Liver (tissue), 9 donors: Measurements from ENCODE around the gene CCDC60. TPM values are rescaled to one million over a fixed set of nuclear protein-coding genes. Genes with fewer than 3 reads are reported as not detected.

ENCODE experiments used
- DNase-seq: peaks from one replicate; pipeline ENCODE4 v3.0.0-alpha.2; 2017; ENCODE audit warnings: low spot score
- H3K27ac ChIP-seq, 2 donors: one replicate each; pipeline ENCODE4 v1.7.0; 2013; ENCODE audit warnings: inconsistent platforms in 2 of 2, low read length in 2 of 2, control low read depth in 1 of 2, low read depth in 1 of 2, mild to moderate bottlenecking in 1 of 2
- H3K27me3 ChIP-seq, 4 donors: one replicate each; pipeline versions ENCODE4 v1.6.1 to v1.7.0; 2013; ENCODE audit warnings: low read length in 3 of 4, inconsistent platforms in 1 of 4, mild to moderate bottlenecking in 1 of 4, moderate library complexity in 1 of 4; ENCODE audit not compliant: control insufficient read depth in 4 of 4, insufficient read depth in 4 of 4
- H3K36me3 ChIP-seq, 4 donors: one replicate each; pipeline versions ENCODE4 v1.6.1 to v1.7.0; 2013; ENCODE audit warnings: low read length in 3 of 4, mild to moderate bottlenecking in 3 of 4, low read depth in 1 of 4, moderate library complexity in 1 of 4; ENCODE audit not compliant: control insufficient read depth in 4 of 4, insufficient read depth in 3 of 4
- H3K4me1 ChIP-seq, 4 donors: one replicate each; pipeline versions ENCODE4 v1.6.1 to v1.7.0; 2013; ENCODE audit warnings: low read length in 3 of 4, mild to moderate bottlenecking in 3 of 4, moderate library complexity in 1 of 4; ENCODE audit not compliant: control insufficient read depth in 4 of 4, insufficient read depth in 4 of 4
- H3K4me3 ChIP-seq, 3 donors: one replicate each; pipeline versions ENCODE4 v1.6.1 to v1.7.0; 2013; ENCODE audit warnings: low read length in 3 of 3, control low read depth in 1 of 3, low read depth in 1 of 3, mild to moderate bottlenecking in 1 of 3
- H3K9ac ChIP-seq, 2 donors: one replicate each; pipeline ENCODE4 v1.7.0; 2013; ENCODE audit warnings: low read length in 2 of 2, mild to moderate bottlenecking in 2 of 2, moderate library complexity in 2 of 2, control low read depth in 1 of 2, low read depth in 1 of 2
- H3K9me3 ChIP-seq, 4 donors: one replicate each; pipeline versions ENCODE4 v1.6.1 to v1.7.0; 2013; ENCODE audit warnings: low read length in 3 of 4; ENCODE audit not compliant: control insufficient read depth in 4 of 4
- ATF3 ChIP-seq: IDR thresholded peaks from 2 replicates; pipeline ENCODE4 v1.6.1; 2016; ENCODE audit warnings: antibody characterized with exemption
- EGR1 ChIP-seq, 2 donors: IDR thresholded peaks; 2 replicates each; pipeline ENCODE4 v1.6.1; 2016 to 2018; ENCODE audit warnings: antibody characterized with exemption in 2 of 2, low read depth in 2 of 2
- FOXA1 ChIP-seq: IDR thresholded peaks from 2 replicates; pipeline ENCODE4 v1.6.1; 2016; ENCODE audit warnings: antibody characterized with exemption
- FOXA2 ChIP-seq: IDR thresholded peaks from 2 replicates; pipeline ENCODE4 v1.6.1; 2016; ENCODE audit warnings: antibody characterized with exemption
- HNF4A ChIP-seq, 2 donors: conservative IDR thresholded peaks; 2 replicates each; pipeline ENCODE4 v1.6.1; 2016; ENCODE audit warnings: antibody characterized with exemption in 2 of 2, mild to moderate bottlenecking in 2 of 2
- HNF4G ChIP-seq: IDR thresholded peaks from 2 replicates; pipeline ENCODE4 v1.6.1; 2016; ENCODE audit warnings: antibody characterized with exemption
- JUND ChIP-seq, 2 donors: IDR thresholded peaks; 2 replicates each; pipeline ENCODE4 v1.6.1; 2016; ENCODE audit warnings: antibody characterized with exemption in 2 of 2
- NR2F2 ChIP-seq: IDR thresholded peaks from 2 replicates; pipeline ENCODE4 v1.6.1; 2016; ENCODE audit warnings: antibody characterized with exemption
- RAD21 ChIP-seq, 2 donors: IDR thresholded peaks; 2 replicates each; pipeline ENCODE4 v1.6.1; 2016; ENCODE audit warnings: antibody characterized with exemption in 2 of 2, mild to moderate bottlenecking in 2 of 2
- REST ChIP-seq: IDR thresholded peaks from 2 replicates; pipeline ENCODE4 v1.6.1; 2016; ENCODE audit warnings: antibody characterized with exemption, mild to moderate bottlenecking
- RXRA ChIP-seq, 2 donors: IDR thresholded peaks; 2 replicates each; pipeline ENCODE4 v1.6.1; 2017 to 2018; ENCODE audit warnings: antibody characterized with exemption in 2 of 2, mild to moderate bottlenecking in 1 of 2
- SP1 ChIP-seq: IDR thresholded peaks from 2 replicates; pipeline ENCODE4 v1.6.1; 2018; ENCODE audit warnings: antibody characterized with exemption, mild to moderate bottlenecking
- TAF1 ChIP-seq: conservative IDR thresholded peaks from 2 replicates; pipeline ENCODE4 v1.6.1; 2016; ENCODE audit warnings: antibody characterized with exemption, mild to moderate bottlenecking
- YY1 ChIP-seq: IDR thresholded peaks from 2 replicates; pipeline ENCODE4 v1.6.1; 2016; ENCODE audit warnings: antibody characterized with exemption, mild to moderate bottlenecking
- ZBTB33 ChIP-seq: IDR thresholded peaks from 2 replicates; pipeline ENCODE4 v1.6.1; 2016; ENCODE audit warnings: antibody characterized with exemption
- WGBS: extraction: QIAGEN DNeasy Blood & Tissue Kit; methylation state at CpG from one replicate; pipeline ENCODE4 v1.1.7; 2013; 5-methylcytosine and 5-hydroxymethylcytosine counted together
- polyA plus RNA-seq, 2 donors: library from polyadenylated mRNA; stranded (reverse) in 1 of 2; unstranded in 1 of 2; fragments of 200-250 nt in 1 of 2; fragments of >200 nt in 1 of 2; fragmentation: Nextera tagmentation in 1 of 2; extraction: Ambion mirVana in 1 of 2; gene quantifications; one replicate each; pipeline versions ENCODE4 v1.2.1 to v1.2.3, GENCODE V29; 2013 to 2015
- total RNA-seq, 2 donors: library from RNA; depleted of rRNA; stranded (reverse); fragments of >200 nt; gene quantifications; one replicate each; pipeline ENCODE4 v1.2.3, GENCODE V29; 2014
- TF ChIP-seq, protein P1 (sequence below): IDR thresholded peaks from 2 replicates; pipeline ENCODE4 v1.6.1; 2016; ENCODE audit warnings: antibody characterized with exemption
- TF ChIP-seq, protein P2 (sequence below): fragments of 150-350 bp; IDR thresholded peaks from 2 replicates; pipeline ENCODE4 v1.5.1; 2017; ENCODE audit warnings: improper control_type of control experiment, low read depth, low read length; ENCODE audit not compliant: missing input control
- donor health status: healthy.
- donor health status: healthy.
- donor health status: healthy.
- donor health status: healthy.
- donor health status: healthy.

The CCDC60 gene
- total and polyA plus RNA-seq, 4 donors = not detected

DNA sequence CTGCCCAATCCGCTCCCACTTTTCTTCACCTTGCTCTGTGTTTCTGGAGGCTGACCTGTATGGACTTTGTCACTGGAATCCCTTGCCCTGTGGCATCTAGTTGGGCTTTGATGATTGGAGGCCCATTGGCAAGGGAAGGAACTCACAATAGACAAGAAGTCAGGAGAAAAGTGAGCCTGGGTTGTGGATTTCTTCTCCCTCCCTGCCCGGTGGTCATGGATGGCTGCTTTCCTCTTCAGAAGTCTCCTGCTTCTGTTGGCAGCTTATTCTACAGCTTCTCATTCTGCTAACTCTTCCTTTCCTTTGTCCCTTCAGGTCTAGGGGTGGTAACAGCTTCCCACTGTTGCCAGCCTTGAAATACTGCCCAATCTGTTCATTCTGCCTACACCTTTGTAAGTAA is 13.9 kb upstream of the CCDC60 start (continued):
- TF ChIP-seq TAF1 (no peak), EGR1 (IDR thresholded peaks at IDR 0.05; ENCODE audit: low read depth in 2 of 2) (no peak)

GRCh38 chr12:119322301-119322723 is 12.2 kb upstream of the CCDC60 start:
- no peak overlapping the region for H3K27ac ChIP-seq
- no peaks in the 10 kb centered on the region for H3K36me3 ChIP-seq
- peaks cover 0 to 2% (median 0%) of the 10 kb centered on the region in 4 donors for H3K27me3 ChIP-seq
- no peaks in the 10 kb centered on the region for H3K4me1 ChIP-seq
- peak; percentile 71 for TF ChIP-seq NR2F2
- no peak for TF ChIP-seq REST
- no peak for DNase-seq
- WGBS = 72% methylated on average over 7 of the region's 7 CpGs
- H3K9ac ChIP-seq = no peak overlapping the region
- no peak overlapping the region for H3K4me3 ChIP-seq
- H3K9me3 ChIP-seq = no peaks in the 10 kb centered on the region

DNA sequence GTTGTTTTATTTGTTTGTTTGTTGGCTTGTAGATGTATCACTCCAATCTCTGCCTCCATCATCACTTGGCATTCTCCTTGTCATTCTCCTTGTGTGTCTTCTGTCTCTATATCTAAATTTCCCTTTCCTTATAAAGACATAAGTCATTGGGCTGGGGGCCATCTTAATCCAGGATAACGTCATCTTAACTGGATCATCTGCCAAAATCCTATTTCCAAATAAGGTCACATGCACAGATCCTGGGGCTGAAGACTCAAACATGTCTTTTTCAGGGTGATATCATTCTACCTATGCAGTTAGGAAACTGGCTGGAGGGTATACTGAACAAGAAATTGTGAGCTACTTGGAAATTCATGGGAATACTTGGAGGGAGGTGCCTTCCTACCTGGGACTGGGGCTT is 8.7 kb upstream of the CCDC60 start:
- H3K27me3 ChIP-seq = peaks cover 0 to 5% (median under 1%) of the 10 kb centered on the region in 4 donors
- no peaks in the 10 kb centered on the region for H3K9me3 ChIP-seq
- WGBS = 62% methylated on average over 1 of the region's 1 CpG
- H3K36me3 ChIP-seq = no peaks in the 10 kb centered on the region
- no peak overlapping the region for H3K9ac ChIP-seq
- no peak for DNase-seq
- TF ChIP-seq SP1 (no peak), FOXA2 (no peak), FOXA1 (no peak), TAF1 (no peak), NR2F2 (no peak), EGR1 (IDR thresholded peaks at IDR 0.05; ENCODE audit: low read depth in 2 of 2) (no peak)
- no peaks in the 10 kb centered on the region for H3K4me1 ChIP-seq
- H3K4me3 ChIP-seq = no peak overlapping the region
- H3K27ac ChIP-seq = no peak overlapping the region

- no peak for DNase-seq
- Histone ChIP-seq H3K27me3 (peaks cover 0 to 5% (median 2%) of the 10 kb centered on the region in 4 donors), H3K36me3 (no peaks in the 10 kb centered on the region), H3K4me3 (no peak overlapping the region), H3K9ac (no peak overlapping the region), H3K4me1 (no peaks in the 10 kb centered on the region), H3K27ac (no peak overlapping the region), H3K9me3 (no peaks in the 10 kb centered on the region)
- TF ChIP-seq JUND (IDR thresholded peaks at IDR 0.05) (no peak), FOXA2 (no peak), ZBTB33 (no peak), TAF1 (no peak), RXRA (IDR thresholded peaks at IDR 0.05) (no peak), RAD21 (IDR thresholded peaks at IDR 0.05) (no peak), HNF4G (no peak), HNF4A (conservative IDR thresholded peaks at IDR 0.05) (no peak), YY1 (no peak), SP1 (no peak), ATF3 (no peak), NR2F2 (no peak), FOXA1 (no peak), EGR1 (IDR thresholded peaks at IDR 0.05; ENCODE audit: low read depth in 2 of 2) (no peak)
- TF ChIP-seq, protein P1, sequence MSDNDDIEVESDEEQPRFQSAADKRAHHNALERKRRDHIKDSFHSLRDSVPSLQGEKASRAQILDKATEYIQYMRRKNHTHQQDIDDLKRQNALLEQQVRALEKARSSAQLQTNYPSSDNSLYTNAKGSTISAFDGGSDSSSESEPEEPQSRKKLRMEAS = no peak
- TF ChIP-seq, protein P2, sequence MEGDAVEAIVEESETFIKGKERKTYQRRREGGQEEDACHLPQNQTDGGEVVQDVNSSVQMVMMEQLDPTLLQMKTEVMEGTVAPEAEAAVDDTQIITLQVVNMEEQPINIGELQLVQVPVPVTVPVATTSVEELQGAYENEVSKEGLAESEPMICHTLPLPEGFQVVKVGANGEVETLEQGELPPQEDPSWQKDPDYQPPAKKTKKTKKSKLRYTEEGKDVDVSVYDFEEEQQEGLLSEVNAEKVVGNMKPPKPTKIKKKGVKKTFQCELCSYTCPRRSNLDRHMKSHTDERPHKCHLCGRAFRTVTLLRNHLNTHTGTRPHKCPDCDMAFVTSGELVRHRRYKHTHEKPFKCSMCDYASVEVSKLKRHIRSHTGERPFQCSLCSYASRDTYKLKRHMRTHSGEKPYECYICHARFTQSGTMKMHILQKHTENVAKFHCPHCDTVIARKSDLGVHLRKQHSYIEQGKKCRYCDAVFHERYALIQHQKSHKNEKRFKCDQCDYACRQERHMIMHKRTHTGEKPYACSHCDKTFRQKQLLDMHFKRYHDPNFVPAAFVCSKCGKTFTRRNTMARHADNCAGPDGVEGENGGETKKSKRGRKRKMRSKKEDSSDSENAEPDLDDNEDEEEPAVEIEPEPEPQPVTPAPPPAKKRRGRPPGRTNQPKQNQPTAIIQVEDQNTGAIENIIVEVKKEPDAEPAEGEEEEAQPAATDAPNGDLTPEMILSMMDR = no peak
Measured at GRCh38 chr12:119326341-119326740, 8.2 kb upstream of the CCDC60 start.
